Adrenal gland (tissue), 12 donors: Measurements from ENCODE around the gene TRIM47. TPM values are rescaled to one million over a fixed set of nuclear protein-coding genes. Genes with fewer than 3 reads are reported as not detected.

Experiments
- DNase-seq, 7 donors: peaks; one replicate each; pipeline ENCODE4 v3.0.0-alpha.2; 2019 to 2020
- H3K27ac ChIP-seq, 5 donors: fragments of 200-600 bp; sonication (generic) in 4 of 5; 1 replicate in 3 of 5; 2 replicates in 2 of 5; pipeline versions ENCODE4 v1.5.1 to v1.8.0; 2016 to 2020; ENCODE audit warnings: mild to moderate bottlenecking in 1 of 5
- H3K27me3 ChIP-seq: fragments of 200-600 bp; 2 replicates; pipeline ENCODE4 v1.8.0; 2021
- H3K36me3 ChIP-seq, 2 donors: fragments of 200-600 bp; replicated peaks in 1 of 2; 1 replicate in 1 of 2; 2 replicates in 1 of 2; pipeline versions ENCODE4 v1.5.1 to v1.8.0; 2018 to 2022
- H3K4me1 ChIP-seq, 2 donors: fragments of 200-600 bp; replicated peaks in 1 of 2; 1 replicate in 1 of 2; 2 replicates in 1 of 2; pipeline versions ENCODE4 v1.5.1 to v1.8.0; 2018 to 2021
- H3K4me3 ChIP-seq, 4 donors: fragments of 200-600 bp; sonication (generic) in 3 of 4; one replicate each; pipeline ENCODE4 v1.5.1; 2016 to 2018
- H3K9me3 ChIP-seq, 3 donors: fragments of 200-600 bp; sonication (generic) in 1 of 3; replicated peaks in 1 of 3; 1 replicate in 2 of 3; 2 replicates in 1 of 3; pipeline versions ENCODE4 v1.5.1 to v1.8.0; 2016 to 2021
- CTCF ChIP-seq, 6 experiments: fragments of 450-650 bp in 4 of 6; fragments of 200-600 bp in 2 of 6; sonication (generic) in 1 of 6; IDR thresholded peaks; 1 replicate in 5 of 6; 2 replicates in 1 of 6; pipeline versions ENCODE4 v1.5.1 to v1.8.0; 2016 to 2021; ENCODE audit warnings: antibody characterized with exemption in 6 of 6, mild to moderate bottlenecking in 2 of 6, moderate library complexity in 1 of 6
- POLR2A ChIP-seq, 2 donors: fragments of 450-650 bp; IDR thresholded peaks; one replicate each; pipeline ENCODE4 v1.6.1; 2017; ENCODE audit warnings: antibody characterized with exemption in 2 of 2, mild to moderate bottlenecking in 2 of 2, moderate library complexity in 1 of 2
- WGBS, 4 donors: extraction: QIAGEN DNeasy Blood & Tissue Kit in 2 of 4; methylation state at CpG; one replicate each; pipeline versions ENCODE4 v1.1.5 to v1.1.7; 2013 to 2017; 5-methylcytosine and 5-hydroxymethylcytosine counted together
- intact Hi-C, 2 donors: fragments of 100-400 bp; cut with DNase I; formaldehyde crosslinking; loops; one replicate each; pipeline versions ENCODE4 v1.14.1 to v1.15.0; 2022 to 2023
- polyA plus RNA-seq, 3 donors: library from polyadenylated mRNA; stranded (reverse); fragments of 200-250 nt in 2 of 3; fragments of 350-450 nt in 1 of 3; fragmentation: Illumina TruSeq in 1 of 3; extraction: RNeasy Lipid Tissue Mini Kit (QIAGEN cat#74804) in 1 of 3; gene quantifications; one replicate each; pipeline ENCODE4 v1.2.3, GENCODE V29; 2013 to 2014
- total RNA-seq, 9 donors: library from RNA; depleted of rRNA in 4 of 9; stranded (reverse); fragments of >200 nt in 4 of 9; fragments of 120-200 nt in 1 of 9; fragmentation: NEBNext Ultra II Directional in 1 of 9; extraction: Animal tissue kit (Norgen Biotek cat#: 25700) in 1 of 9; gene quantifications; one replicate each; pipeline versions ENCODE4 v1.1.0 to v1.2.4, GENCODE V29; 2013 to 2023
- donor health status: healthy with polysubstance abuse.
- donor health status: Bipolar disorder and iron deficiency.
- donor health status: DM: yes; HTN: yes; CAD: no.
- donor health status: DM: no; HTN: no; CAD: no.
- donor health status: DM: no; HTN: no; CAD: no.
- donor health status: DM: yes; HTN: yes; CAD: no.

Gene TRIM47
- total and polyA plus RNA-seq, 12 donors: 2.8 to 66.1 (median 24.5) TPM

- Histone ChIP-seq H3K27me3 (no peaks in the 10 kb centered on the region), H3K4me1 (peaks cover 22 to 44% of the 10 kb centered on the region in 2 donors), H3K9me3 (no peaks in the 10 kb centered on the region), H3K36me3 (peaks cover 0 to 8% of the 10 kb centered on the region in 2 donors), H3K27ac (peak overlapping the region in 4 of 5 donors; percentile 81 to 93 (median 86)), H3K4me3 (peak overlapping the region in 2 of 4 donors; percentile 33 to 95)
- TF ChIP-seq POLR2A (IDR thresholded peaks at IDR 0.05) (no peak), CTCF (IDR thresholded peaks at IDR 0.05) (peak in 4 of 6 experiments; percentile 38 to 70 (median 48))
- DNase-seq: peak; percentile 62 to 77 (median 72)
- WGBS, 4 donors: 0% methylated on average over 4 to 56 of the region's 56 CpGs
- intact Hi-C loops: no loop called here
Observed at GRCh38 chr17:75877752-75878173, 618 bp downstream of the TRIM47 start.

- Histone ChIP-seq H3K4me3 (peak overlapping the region in 2 of 4 donors; percentile 33 to 95), H3K4me1 (peaks cover 28 to 49% of the 10 kb centered on the region in 2 donors), H3K27me3 (no peaks in the 10 kb centered on the region), H3K36me3 (peaks cover 0 to 8% of the 10 kb centered on the region in 2 donors), H3K9me3 (no peaks in the 10 kb centered on the region), H3K27ac (peak overlapping the region; percentile 75 to 93 (median 82))
- intact Hi-C loops: no loop called here
- DNase-seq: peak; percentile 94 to 97 (median 97)
- TF ChIP-seq POLR2A (IDR thresholded peaks at IDR 0.05): peak in 1 of 2 donors; percentile 53
- TF ChIP-seq CTCF (IDR thresholded peaks at IDR 0.05): peak in 1 of 6 experiments; percentile 32
- 3 to 7% (median 5%) methylated on average over 15 to 41 of the region's 41 CpGs for WGBS, 4 donors
Observed at GRCh38 chr17:75876938-75877751, 1.2 kb downstream of the TRIM47 start.

- Histone ChIP-seq H3K27me3 (no peaks in the 10 kb centered on the region), H3K4me3 (peak overlapping the region in 2 of 4 donors; percentile 14 to 95), H3K4me1 (peaks cover 28 to 49% of the 10 kb centered on the region in 2 donors), H3K27ac (peak overlapping the region; percentile 54 to 93 (median 82)), H3K9me3 (no peaks in the 10 kb centered on the region), H3K36me3 (peaks cover 0 to 8% of the 10 kb centered on the region in 2 donors)
- 25 to 48% (median 29%) methylated on average over 5 to 26 of the region's 26 CpGs for WGBS, 4 donors
- no peak for TF ChIP-seq POLR2A (IDR thresholded peaks at IDR 0.05)
- TF ChIP-seq CTCF (IDR thresholded peaks at IDR 0.05): peak in 2 of 6 experiments; percentile 24 to 33
- peak; percentile 60 to 92 (median 77) for DNase-seq
- intact Hi-C loops: no loop called here
Observed at GRCh38 chr17:75876190-75876937, 2.0 kb downstream of the TRIM47 start.

GRCh38 chr17:75875940-75876189, 2.5 kb downstream of the TRIM47 start:
- DNase-seq: no peak
- no peak for TF ChIP-seq CTCF (IDR thresholded peaks at IDR 0.05)
- peak in 1 of 2 donors; percentile 16 for TF ChIP-seq POLR2A (IDR thresholded peaks at IDR 0.05)
- H3K4me3 ChIP-seq: peak overlapping the region in 1 of 4 donors; percentile 95

More at GRCh38 chr17:75875940-75876189, 2.5 kb downstream of the TRIM47 start:
- peaks cover 28 to 49% of the 10 kb centered on the region in 2 donors for H3K4me1 ChIP-seq
- peak overlapping the region; percentile 54 to 93 (median 82) for H3K27ac ChIP-seq
- 31 to 49% (median 40%) methylated on average over 2 to 5 of the region's 5 CpGs; no CpG with 5 or more reads in 1 of the 4 donors for WGBS, 4 donors
- peaks cover 0 to 8% of the 10 kb centered on the region in 2 donors for H3K36me3 ChIP-seq
- intact Hi-C loops: no loop called here
- H3K27me3 ChIP-seq: no peaks in the 10 kb centered on the region
- no peaks in the 10 kb centered on the region for H3K9me3 ChIP-seq
